GM12874 (cell line): Measurements from ENCODE around the gene EARS2.

Source experiments
- TF ChIP-seq, protein P1 (sequence below): IDR thresholded peaks from 2 replicates; pipeline ENCODE4 v1.5.1; 2011; ENCODE audit warnings: low read depth, mild to moderate bottlenecking, control low read depth, low read length, moderate library complexity; ENCODE audit not compliant: insufficient read depth

The EARS2 gene

DNA sequence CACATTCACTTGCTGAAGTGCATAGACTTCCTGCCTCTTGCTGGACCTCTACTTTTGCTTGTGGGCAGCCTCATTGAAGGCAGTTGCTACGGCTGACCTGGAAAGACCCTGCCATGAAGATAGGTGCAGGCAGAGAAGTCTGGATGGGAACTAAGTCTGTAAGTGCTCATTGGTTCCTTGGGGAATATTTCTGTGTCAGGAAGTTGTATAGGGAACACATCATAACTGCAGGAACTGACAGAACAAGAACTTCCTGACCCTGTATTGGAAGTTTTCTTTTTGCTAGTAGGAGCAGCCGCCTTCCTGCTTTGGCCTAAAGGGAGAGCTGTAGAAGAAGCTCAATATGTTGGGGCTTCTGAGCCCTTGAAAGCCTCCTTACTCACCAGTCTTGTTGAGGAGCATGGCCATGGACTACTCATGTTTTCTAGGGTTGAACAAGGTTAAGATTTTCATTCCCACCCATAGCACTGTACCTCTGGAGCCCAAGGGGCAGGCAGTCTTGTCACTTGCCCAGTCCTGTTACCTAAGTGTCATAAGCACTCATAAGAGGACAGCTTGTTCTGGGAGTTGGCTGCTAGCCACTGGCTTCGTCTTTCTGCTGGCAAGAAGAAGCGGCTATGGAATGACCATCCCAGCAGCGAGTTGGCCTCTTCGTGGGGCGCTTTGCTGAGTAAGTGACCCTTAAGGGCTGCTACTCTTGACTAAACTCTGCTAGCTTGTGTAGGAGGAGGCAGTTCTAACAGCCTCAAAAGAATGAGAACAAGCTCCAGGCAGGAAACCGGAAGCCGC lies 7.6 kb upstream of the EARS2 start:
- TF ChIP-seq, protein P1, sequence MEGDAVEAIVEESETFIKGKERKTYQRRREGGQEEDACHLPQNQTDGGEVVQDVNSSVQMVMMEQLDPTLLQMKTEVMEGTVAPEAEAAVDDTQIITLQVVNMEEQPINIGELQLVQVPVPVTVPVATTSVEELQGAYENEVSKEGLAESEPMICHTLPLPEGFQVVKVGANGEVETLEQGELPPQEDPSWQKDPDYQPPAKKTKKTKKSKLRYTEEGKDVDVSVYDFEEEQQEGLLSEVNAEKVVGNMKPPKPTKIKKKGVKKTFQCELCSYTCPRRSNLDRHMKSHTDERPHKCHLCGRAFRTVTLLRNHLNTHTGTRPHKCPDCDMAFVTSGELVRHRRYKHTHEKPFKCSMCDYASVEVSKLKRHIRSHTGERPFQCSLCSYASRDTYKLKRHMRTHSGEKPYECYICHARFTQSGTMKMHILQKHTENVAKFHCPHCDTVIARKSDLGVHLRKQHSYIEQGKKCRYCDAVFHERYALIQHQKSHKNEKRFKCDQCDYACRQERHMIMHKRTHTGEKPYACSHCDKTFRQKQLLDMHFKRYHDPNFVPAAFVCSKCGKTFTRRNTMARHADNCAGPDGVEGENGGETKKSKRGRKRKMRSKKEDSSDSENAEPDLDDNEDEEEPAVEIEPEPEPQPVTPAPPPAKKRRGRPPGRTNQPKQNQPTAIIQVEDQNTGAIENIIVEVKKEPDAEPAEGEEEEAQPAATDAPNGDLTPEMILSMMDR: no peak

DNA sequence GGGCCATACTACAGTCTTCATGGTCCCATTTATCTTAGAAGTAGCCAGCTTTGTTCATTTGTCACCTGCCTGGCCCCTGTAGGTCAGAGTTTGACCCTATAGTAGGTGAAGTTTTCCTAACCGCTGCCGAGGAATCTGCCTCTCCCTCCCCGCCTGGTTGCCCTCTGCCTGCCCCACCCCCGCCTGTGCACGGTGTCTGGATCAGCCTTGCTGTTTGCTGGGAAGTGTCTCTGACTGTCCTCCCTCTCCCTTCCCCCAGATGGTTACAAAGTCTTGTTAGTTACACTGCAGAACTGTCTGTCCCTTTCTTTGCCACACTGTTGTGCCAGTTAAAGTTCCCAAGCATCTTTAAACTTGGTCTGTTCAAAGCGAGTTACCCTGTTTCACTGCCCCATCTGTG lies 6.0 kb upstream of the EARS2 start:
- TF ChIP-seq, protein P1: no peak

DNA sequence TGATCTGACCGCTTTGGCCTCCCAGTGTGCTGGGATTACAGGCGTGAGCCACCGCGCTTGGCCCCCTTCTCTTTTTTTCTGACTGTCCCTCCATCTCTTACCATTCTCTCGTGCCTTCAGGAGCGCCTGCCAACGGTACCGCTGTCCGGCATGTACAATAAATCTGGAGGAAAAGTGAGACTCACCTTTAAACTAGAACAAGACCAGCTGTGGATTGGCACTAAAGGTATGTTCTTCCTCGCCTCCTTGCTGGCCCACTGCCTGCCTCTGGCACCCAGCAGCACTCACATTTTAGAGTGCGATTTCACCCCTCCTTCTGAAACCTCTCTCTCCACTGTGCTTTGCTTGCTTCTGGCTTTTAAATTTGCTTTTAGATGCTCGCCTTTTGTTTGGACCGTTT lies 5.4 kb upstream of the EARS2 start:
- TF ChIP-seq, protein P1: no peak

DNA sequence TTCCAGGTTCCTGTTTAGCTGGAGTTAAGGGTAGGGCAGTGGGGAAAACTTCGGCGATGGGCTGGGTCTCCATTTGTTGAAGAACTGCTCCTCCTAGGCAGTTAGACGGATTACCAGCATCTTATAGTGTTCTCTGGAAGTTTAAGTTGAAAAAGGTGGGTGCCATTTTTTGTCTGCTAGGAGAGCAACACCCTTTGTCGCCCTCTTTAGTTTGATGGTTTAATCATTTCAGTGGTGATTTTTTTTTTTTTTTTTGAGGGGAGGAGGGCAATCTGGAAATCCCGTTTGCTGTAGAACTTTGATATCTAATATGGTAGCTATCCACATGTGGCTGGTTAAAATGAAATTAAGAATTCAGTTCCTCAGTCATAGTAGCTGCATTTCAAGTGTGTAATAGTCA lies 4.4 kb upstream of the EARS2 start:
- TF ChIP-seq, protein P1: no peak

DNA sequence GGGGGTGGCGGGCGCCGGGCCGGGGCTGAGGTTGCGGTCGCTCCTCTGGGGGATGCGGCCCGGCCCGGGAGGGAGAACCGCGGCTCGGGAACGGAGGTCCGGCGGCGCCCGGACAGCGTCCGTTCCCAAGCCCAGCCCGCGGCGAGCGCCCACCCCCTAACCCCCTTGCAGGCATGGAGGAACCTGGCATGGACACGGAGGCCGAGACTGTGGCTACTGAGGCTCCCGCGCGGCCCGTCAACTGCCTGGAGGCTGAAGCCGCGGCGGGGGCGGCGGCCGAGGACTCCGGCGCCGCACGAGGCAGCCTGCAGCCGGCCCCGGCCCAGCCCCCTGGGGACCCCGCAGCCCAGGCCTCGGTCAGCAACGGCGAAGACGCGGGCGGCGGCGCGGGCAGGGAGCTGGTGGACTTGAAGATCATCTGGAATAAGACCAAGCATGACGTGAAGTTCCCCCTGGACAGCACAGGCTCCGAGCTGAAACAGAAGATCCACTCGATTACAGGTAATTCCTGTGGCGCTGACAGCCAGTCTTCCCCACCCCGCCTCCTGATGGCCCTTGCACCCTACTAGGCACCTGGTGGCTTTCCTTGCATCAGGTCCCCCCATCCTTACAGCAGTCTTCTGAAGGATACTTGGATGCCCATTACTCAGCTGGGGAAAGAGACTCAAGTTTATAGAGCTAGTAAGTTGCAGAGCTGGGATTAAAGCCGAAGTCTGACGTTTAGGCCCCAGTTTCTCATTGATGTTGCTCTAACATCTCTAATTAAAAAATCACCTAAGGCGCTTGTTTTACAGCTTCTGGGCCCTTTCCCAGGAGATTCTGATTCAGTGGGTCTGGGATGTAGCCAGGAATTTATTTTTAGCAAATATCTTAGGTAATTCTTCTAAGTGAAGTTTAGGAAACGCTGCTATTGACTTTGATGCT lies 891 bp upstream of the EARS2 start:
- TF ChIP-seq, protein P1: no peak

DNA sequence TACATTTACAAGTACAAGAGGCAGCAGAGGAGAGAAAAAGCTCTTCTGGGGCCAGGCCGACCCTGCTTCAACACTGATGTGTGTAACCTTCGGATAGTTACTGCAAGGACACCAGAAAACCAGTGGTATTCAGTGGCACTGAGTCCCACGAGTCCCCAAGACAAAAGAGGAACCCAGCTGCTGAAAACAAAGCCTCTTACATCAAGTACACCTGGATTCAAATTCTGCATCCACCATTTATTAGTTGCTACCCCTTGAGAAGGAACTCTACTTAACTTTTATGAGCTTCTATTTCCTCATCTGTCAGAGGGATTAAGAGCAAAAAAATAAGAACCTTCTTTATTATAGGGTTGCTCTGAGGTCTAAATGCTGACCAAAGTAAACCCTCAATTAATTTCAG lies 2.6 kb downstream of the EARS2 start:
- TF ChIP-seq, protein P1: no peak

DNA sequence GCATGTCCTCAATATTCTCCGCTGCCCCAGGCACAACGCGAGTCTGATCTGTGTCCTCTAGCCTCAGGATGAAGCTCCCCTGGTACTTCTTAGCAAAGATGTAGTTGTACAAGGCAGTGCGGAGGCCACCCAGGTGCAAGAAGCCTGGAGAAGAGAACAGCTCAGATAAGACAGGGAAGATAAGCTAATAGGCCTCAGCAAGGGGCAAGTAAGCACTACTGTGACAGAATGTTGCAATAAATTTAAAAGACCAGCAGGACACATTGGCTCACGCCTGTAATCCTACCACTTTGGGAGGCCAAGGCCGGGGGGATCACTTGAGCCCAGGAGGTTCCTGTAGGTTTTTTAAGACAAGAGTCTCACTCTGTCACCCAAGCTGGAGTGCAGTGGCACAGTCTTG lies 5.0 kb downstream of the EARS2 start:
- TF ChIP-seq, protein P1: no peak
